ENCODE data around the gene TLNRD1.

The TLNRD1 gene

DNA sequence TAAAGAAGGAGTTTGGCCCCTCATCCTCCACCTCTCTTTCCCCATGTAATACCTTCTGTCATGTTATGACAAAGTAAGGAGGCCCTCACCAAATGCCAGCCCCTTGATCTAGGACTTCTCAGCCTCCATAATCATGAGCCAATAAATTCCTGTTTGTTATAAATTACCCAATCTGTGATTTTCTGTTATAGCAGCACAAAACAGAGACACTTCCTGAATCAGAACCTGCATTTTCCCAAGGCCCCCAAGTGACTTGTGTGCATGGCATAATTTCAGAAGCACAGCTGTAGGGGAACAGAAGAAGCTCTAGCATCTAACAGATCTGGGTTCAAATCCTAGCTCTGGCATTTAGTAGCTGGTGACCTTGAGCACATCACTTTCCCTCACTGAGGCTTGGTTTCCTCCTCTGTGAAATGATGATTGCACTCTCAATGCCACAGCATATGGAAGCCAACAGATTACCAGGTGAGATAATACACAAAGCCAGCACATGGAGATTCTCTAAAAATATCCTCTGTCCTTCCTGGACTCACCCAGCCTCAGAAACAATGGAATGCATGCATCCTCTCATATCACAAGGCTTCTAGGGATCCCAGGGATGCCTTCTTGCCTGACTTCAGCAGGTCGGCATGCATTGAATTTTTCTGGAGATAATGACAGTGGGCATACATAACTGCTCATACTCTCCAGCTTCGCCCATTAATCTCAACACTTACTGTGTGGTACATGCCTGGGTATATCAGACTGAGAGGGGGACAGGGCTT is 26.3 kb downstream of the TLNRD1 start:
- DNase-seq (ENCODE audit: low read depth in 2 of 2), result no peak

DNA sequence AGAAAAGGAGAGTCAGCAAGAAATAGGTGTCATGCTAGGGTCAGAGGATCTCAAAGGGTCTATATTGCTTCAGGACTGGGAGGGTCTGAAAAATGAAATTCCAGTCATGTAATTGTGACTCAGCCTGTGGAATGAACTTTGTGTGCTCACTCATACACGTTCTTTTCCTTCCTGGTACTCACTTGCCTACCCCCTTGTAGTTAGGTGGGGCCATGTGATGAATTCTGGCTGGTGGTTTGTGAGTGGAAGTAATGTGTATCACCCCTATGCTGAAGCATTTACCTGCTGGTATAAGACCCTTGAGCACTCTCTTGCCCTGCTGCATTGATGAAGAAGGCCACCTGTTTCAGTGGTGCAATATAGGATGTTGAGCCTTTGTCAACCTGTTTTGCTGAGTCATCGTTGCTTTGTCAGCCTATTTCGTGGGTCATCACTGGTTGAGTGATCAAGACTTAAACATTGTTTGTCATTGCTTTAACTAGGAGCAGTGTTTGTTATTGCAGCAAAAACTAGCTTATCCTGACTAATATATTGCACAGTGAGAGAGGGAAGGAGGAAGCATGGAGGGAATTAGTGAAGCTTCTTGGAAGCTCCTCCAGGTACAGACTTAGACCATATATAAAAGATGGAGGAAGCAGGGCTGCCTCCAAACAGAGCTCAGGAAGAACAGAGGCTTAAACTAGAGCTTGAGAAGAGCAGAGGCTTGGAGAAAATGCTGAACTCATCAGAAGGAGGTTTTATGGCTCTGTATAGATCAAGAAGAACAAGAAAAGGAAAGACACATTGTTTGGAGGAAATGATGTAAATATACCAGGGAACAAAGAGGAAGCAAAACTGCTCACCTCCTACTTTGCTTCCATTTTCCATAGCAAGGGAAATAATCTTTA is 28.9 kb downstream of the TLNRD1 start:
- no peak for DNase-seq (ENCODE audit: low read depth in 2 of 2)

DNA sequence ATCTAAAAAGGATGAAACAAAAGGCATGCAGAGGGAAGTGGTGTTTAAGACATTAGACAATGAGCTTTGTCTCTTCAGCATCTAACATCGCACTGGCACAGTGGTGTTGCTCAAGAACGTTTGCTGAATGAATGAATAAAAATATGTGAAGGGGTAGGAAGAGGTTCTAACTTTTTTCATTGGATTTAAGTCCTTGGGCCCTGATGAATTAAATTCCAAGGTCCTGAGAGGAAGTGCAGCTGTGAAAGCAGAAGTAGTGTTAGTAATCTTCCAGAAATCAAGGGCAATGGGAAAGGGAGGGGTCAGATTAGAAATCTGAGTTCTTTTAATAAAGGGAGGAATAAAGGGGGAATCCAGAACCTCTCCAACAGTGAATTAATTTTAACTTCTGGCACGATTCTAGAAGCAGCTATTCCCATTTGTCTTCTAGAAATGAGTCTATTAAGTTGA is 29.6 kb downstream of the TLNRD1 start:
- no peak for DNase-seq (ENCODE audit: low read depth in 2 of 2)

DNA sequence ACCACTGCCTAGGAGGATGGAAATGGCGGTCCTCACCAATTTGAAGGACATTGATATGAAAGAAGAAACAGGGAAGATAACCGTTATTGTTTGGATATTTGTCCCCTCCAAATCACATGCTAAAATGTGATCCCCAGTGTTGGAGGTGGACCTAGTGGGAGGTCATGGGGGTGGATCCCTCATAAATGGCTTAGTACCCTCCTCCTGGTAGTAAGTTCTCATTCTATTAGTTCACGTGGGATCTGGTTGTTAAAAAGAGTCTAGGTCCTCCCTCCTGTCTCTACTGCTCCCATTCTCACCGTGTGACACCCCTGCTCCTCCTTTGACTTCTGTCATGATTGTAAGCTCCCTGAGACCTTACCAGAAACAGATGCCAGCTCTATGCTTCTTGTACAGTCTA is 30.5 kb downstream of the TLNRD1 start:
- no peak for DNase-seq (ENCODE audit: low read depth in 2 of 2)

DNA sequence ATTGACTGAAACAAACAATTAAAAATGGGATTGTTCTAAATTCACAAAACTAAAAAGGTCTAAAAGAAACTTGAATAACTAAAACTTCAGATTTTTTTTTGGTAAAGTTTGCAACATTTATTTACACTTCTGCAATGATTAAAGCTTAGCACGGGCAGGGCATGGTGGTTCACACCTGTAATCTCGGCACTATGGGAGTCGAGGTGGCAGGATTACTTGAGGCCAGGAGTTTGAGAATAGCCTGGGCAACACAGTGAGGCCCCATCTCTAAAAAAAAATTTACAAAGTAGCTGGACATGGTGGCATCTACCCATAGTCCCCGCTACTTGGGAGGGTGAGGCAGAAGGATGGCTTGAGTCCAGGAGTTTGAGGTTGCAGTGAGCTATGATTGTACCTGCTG is 31.6 kb downstream of the TLNRD1 start:
- no peak for DNase-seq (ENCODE audit: low read depth in 2 of 2)

DNA sequence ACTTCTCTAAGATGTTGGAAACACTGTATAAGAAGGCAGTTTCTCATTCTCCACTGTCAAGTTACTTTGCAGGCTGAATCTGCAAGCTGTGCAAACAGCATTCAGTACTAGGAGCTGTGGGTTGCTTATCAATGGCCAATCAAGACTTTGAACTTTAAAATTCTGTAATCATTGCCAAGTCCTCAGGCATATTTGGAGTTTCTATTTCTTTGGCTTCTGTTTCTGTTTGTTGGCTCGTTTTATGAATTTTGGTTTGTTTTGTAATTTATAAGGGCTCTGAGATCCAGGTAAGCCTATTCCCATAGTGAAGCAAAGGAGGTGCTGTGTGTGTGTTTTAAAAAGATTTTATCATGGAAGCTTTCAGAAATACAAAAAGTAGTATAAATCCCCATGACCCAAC is 32.1 kb downstream of the TLNRD1 start:
- DNase-seq (ENCODE audit: low read depth in 2 of 2), result no peak

DNA sequence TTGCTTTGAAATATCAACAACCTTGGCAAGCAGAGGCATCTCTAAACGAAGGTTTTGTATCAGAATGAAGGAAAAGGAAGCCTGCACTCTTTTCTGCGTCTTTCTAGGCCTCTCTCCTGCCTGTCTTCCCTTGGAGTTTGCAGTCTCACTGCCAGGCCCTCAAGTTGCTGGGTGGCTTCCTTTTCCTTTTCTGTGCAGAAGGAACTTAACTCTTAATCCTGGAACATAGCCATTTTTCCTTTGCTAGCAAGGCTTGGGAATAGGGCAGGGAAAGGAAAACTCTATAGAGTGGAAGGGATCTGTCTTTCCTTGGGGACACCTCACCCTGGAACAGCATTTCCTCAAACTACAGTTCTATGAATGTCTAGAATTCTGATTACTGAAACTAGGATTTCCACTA is 32.8 kb downstream of the TLNRD1 start:
- DNase-seq (ENCODE audit: low read depth in 2 of 2), result no peak

DNA sequence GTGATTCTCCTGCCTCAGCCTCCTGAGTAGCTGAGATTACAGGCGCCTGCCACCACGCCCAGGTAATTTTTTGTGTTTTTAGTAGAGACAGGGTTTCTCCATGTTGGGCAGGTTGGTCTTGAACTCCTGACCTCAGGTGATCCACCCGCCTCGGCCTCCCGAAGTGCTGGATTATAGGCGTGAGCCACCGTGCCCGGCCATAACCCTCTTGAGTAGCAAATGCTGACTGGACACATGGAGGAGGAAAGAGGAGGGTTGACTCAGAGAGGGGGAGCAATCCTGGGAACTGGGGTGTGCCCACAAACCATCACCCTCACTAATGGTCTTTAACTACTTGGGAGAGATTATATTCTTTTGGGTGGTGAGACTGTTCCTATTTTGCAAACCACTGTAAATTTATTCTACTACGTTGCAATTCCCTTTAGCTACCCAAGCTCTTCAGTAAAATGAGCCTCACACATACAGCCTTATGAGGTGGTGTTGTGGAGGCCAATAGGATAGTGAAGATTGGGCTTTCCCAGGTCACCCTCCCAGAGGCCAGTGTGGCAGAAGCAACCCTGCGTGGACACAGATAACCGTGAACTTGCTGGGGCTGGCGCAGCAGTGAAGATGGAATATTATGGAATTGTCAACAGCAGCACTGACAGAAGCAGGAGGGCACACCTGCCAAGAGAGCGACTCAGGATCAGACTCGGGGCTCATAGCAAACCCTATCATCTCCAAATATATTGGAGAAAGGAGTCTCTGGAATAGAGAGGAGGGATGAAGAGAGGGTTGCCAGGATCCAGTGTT is 37.4 kb downstream of the TLNRD1 start:
- DNase-seq (ENCODE audit: low read depth in 2 of 2), result no peak

DNA sequence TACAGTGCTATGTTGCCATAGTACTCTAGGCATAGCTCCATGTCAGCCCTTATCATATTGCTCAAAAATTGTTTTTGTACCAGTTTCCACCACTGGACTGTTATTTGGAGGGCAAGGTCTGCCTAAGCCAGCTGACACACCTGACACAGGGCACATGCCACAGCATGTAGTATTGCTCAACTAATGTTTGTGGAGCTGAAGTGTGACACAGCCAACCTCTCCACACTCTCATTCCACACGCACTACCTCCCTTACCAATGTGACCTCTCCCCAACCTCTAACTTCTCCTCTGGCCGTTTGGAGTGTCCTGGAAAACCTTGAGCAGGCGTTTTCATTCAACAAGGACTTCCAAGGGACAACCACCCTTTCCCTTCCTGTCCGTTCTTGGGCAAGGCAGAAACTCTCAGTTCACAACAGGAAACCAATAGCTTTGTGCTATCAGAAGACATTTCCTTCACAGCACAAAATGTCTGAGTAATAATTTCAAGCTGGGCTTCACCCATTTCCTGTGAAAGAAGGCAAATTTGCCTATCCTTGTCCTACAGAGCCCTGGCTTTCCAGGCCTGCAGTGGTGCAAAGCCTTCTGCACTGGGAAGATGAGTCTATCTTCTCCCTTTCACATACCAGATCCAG is 38.4 kb downstream of the TLNRD1 start:
- DNase-seq (ENCODE audit: low read depth in 2 of 2), result no peak

DNA sequence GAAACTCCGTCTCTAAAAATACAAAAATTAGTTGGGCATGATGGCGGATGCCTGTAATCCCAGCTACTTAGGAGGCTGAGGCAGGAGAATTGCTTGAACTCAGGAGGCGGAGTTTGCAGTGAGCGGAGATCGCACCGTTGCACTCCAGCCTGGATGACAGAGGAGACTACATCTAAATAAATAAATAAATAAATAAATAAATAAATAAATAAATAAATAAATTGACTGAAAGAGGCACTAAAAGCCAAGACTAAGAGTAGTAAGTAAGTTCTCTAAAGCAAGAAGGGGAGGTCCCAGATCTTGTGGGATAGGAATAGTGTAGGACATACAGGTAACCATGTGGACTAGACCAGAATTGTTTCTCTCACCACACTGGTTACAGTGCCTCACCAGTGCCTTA is 40.0 kb downstream of the TLNRD1 start:
- no peak for DNase-seq (ENCODE audit: low read depth in 2 of 2)

DNA sequence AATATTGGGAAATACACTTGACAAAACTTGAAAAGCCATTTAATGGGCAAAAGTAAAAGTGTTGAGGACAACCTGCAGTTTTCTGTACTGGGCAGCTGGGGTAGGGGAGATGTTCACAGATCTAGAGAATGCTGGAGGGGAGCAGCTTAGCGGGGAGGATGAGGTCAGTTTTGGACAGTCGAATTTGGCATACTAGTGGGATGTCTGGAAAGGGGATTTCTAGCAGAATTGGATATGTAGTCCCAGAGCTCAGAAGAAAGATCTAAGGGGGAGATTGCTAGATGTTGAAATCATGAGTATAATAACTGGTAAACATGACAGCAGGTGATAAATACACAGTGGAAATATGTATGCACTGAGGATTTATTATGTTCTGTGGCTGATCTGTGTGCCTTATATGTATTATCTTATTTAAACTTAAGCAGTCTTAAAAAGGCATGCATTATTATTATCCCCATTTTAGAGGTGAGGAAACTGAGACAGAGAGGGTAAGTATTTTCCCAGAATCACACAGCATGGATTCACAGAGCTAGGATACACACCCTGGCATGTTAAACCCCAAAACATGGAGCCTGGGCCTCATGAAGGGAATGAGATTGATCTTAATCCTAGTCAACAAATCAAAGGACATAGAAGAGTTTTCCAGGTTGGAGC is 42.7 kb downstream of the TLNRD1 start:
- DNase-seq (ENCODE audit: low read depth in 2 of 2), result no peak

DNA sequence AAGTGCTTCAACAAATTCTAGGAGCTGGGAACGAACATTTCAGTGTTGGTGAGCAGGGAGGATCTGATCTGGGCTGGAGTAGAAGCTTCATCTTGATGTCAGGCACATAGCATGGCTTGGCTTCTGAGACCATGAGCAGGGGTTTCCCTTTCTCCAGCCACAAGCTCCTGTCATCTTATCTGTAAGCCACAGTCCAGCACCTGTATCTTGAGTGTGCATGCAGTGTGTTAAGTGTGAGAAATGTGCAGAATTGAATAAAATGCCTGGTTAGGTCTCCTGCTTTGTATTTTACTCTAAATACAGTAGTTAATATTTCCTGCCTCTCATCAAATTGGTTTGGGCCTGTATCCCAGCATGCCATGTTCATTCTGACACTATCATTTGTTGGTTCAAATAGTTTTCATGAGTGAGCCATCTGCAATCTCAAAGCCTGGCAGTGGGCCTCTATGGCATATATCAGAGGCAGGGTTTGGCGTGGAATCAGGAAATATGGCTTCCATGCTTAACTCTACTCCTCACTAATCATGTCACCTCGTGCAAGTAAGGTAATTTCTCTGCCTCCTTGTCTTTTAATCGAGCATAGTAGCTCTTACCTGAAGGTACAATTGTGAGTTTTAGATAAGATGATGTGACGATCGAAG is 43.3 kb downstream of the TLNRD1 start:
- no peak for DNase-seq (ENCODE audit: low read depth in 2 of 2)

DNA sequence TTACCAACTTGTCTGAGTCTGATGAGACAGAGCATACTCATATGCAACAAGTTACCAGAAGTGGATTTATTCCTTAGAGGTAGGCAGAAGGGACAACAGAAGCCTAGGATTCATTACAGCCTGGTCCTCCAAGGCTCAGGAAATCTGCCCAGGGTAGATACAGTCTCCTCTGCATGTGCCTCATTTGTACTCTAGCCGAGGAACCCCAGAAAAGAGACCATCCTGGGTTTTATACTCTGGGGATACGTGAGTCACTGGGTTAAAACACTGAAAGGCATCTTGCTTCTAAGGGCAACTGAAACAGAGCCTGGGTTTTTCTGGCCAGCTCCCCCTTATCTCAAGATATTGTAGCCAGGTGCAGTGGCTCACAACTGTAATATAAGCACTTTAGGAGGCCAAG is 45.6 kb downstream of the TLNRD1 start:
- DNase-seq (ENCODE audit: low read depth in 2 of 2), result no peak

DNA sequence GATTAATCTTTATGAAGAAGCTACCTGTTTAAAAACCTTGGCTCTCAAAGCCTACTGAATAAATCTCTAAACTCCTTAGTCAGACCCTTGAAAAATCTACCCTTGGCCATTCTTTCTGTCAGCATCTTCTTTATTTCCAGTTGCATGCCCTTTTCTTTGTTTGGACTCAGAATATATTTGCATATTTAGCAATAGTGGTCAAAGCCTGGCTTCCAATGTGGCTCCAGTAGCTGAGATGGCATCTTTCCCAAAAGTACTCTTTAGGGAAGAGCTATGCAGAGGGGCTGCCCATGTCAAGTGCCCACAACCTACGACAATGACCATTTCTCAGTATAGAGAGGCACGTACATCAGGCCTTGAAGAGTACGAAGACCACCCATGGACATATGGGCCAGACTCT is 47.2 kb downstream of the TLNRD1 start:
- DNase-seq (ENCODE audit: low read depth in 2 of 2), result no peak

DNA sequence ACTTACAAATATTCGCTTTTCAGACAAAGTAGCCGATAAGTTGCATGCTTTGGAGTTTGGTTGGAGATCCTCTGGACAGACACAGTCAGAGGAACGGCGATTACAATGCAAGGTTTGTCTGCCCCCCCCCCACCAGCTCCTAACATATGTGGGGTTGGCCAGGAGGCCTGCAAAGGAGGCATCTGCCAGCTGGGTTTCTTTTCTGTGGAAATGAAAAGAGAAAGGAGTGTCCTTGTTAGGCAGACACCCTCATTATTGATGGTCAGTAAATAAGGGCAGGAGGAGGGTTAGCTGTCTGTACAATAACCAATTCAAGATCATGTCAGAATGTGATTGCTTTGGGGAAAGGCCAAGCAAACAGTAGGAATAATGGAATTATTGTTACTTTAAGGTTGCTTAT is 49.1 kb downstream of the TLNRD1 start:
- DNase-seq (ENCODE audit: low read depth in 2 of 2), result no peak

DNA sequence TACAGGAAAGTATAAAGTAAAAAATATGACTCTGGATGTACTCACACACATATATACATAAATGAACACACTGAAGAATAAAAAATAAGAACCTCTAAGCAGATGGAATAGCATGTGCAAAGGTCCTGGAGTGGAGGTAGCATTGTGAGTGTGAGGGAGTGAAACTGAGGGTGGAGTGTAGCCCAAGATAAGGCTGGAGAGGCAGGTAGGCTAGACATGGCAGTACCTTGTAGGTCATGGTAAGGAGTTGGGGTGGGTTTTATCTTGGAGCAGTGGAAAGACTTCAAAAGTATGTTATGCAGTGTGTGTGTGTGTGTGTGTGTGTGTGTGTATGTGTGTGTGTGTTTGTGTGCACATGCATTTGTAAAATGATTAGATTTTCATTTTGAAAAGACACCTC is 49.5 kb downstream of the TLNRD1 start:
- DNase-seq (ENCODE audit: low read depth in 2 of 2), result no peak

DNA sequence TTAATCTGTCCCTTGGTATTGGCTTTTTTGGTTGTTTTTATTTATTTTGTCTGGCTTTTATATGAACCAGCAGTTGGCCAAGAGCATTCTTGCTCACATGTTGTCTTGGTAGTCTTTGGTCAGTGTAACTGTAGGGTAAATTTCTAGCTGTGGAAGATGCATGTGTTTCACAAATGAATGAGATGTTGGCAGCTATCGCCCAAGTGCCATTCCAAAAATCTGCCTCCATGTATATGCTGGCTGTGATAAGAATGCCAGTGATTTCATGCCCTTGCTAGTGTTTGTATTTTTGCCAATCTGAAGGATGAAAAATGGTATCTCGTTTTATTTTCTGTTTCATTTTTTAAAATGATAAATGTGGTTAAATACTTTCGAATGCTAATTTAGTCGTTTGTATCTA is 50.1 kb downstream of the TLNRD1 start:
- no peak for DNase-seq (ENCODE audit: low read depth in 2 of 2)

DNA sequence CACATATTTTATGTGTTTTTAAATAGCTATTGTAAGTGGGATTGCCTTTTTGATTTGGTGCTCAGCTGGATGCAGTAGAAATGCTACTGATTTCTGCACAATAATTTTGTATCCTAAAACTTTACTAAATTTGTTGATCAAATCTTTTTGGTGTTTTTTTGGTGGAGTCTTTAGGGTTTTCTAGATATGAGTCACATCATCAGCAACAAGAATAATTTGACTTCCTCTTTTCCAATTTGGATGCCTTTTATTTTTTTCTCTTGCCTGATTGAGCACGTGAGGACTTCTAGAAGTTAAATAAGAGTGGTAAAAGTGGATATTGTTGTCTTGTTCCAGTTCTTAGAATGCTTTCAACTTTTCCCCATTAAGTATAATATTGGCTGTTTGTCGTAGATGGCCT is 51.3 kb downstream of the TLNRD1 start:
- DNase-seq (ENCODE audit: low read depth in 2 of 2), result no peak

DNA sequence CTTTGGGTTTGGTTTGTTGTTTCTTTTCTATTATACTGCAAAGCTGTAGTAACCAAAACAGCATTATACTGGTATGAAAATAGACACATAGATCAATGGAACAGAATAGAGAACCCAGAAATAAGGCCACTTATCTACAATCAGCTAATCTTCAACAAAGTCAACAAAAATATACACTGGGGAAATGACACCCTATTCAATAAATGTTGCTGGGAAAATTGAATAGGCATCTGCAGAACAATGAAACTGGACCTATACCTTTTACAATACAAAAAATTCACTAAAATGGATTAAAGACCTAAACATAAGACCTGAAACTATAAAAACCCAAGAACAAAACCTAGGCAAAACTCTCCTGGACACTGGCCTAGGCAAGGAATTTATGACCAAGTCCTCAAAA is 52.9 kb downstream of the TLNRD1 start:
- no peak for DNase-seq (ENCODE audit: low read depth in 2 of 2)

DNA sequence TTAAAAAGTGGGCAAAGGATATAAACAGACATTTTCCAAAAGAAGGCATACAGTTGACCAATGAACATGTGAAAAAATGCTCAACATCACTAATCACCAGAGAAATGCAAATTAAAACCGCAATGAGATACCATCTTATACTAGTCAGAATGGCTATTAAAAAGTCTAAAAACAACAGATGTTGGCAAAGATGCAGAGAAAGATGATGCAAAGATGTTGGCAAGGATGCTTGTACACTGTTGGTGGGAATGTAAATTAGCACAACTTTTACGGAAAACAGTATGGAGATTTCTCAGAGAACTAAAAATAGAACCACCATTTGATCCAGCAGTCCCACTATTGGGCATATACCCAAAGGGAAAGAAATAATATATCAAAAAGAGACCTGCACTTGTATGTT is 53.5 kb downstream of the TLNRD1 start:
- DNase-seq (ENCODE audit: low read depth in 2 of 2), result no peak

Data from activated CD8-positive, alpha-beta memory T cell treated with anti-CD3 and anti-CD28 coated beads for 4 hours (primary cell).